Liver (tissue), 9 donors: ENCODE measurements around the gene ATXN1. TPM values are rescaled to one million over a fixed set of nuclear protein-coding genes. Genes with fewer than 3 reads are reported as not detected.
"Not testable (repeated sequence)": the region's sequence is repeated elsewhere in the genome, so short reads cannot be mapped to it uniquely, and the experiment has no call there.

ENCODE experiments used
- DNase-seq: peaks from one replicate; pipeline ENCODE4 v3.0.0-alpha.2; 2017; ENCODE audit warnings: low spot score
- H3K27ac ChIP-seq, 2 donors: one replicate each; pipeline ENCODE4 v1.7.0; 2013; ENCODE audit warnings: inconsistent platforms in 2 of 2, low read length in 2 of 2, control low read depth in 1 of 2, low read depth in 1 of 2, mild to moderate bottlenecking in 1 of 2
- H3K27me3 ChIP-seq, 4 donors: one replicate each; pipeline versions ENCODE4 v1.6.1 to v1.7.0; 2013; ENCODE audit warnings: low read length in 3 of 4, inconsistent platforms in 1 of 4, mild to moderate bottlenecking in 1 of 4, moderate library complexity in 1 of 4; ENCODE audit not compliant: control insufficient read depth in 4 of 4, insufficient read depth in 4 of 4
- H3K36me3 ChIP-seq, 4 donors: one replicate each; pipeline versions ENCODE4 v1.6.1 to v1.7.0; 2013; ENCODE audit warnings: low read length in 3 of 4, mild to moderate bottlenecking in 3 of 4, low read depth in 1 of 4, moderate library complexity in 1 of 4; ENCODE audit not compliant: control insufficient read depth in 4 of 4, insufficient read depth in 3 of 4
- H3K4me1 ChIP-seq, 4 donors: one replicate each; pipeline versions ENCODE4 v1.6.1 to v1.7.0; 2013; ENCODE audit warnings: low read length in 3 of 4, mild to moderate bottlenecking in 3 of 4, moderate library complexity in 1 of 4; ENCODE audit not compliant: control insufficient read depth in 4 of 4, insufficient read depth in 4 of 4
- H3K4me3 ChIP-seq, 3 donors: one replicate each; pipeline versions ENCODE4 v1.6.1 to v1.7.0; 2013; ENCODE audit warnings: low read length in 3 of 3, control low read depth in 1 of 3, low read depth in 1 of 3, mild to moderate bottlenecking in 1 of 3
- H3K9ac ChIP-seq, 2 donors: one replicate each; pipeline ENCODE4 v1.7.0; 2013; ENCODE audit warnings: low read length in 2 of 2, mild to moderate bottlenecking in 2 of 2, moderate library complexity in 2 of 2, control low read depth in 1 of 2, low read depth in 1 of 2
- H3K9me3 ChIP-seq, 4 donors: one replicate each; pipeline versions ENCODE4 v1.6.1 to v1.7.0; 2013; ENCODE audit warnings: low read length in 3 of 4; ENCODE audit not compliant: control insufficient read depth in 4 of 4
- EGR1 ChIP-seq, 2 donors: IDR thresholded peaks; 2 replicates each; pipeline ENCODE4 v1.6.1; 2016 to 2018; ENCODE audit warnings: antibody characterized with exemption in 2 of 2, low read depth in 2 of 2
- FOXA1 ChIP-seq: IDR thresholded peaks from 2 replicates; pipeline ENCODE4 v1.6.1; 2016; ENCODE audit warnings: antibody characterized with exemption
- FOXA2 ChIP-seq: IDR thresholded peaks from 2 replicates; pipeline ENCODE4 v1.6.1; 2016; ENCODE audit warnings: antibody characterized with exemption
- GABPA ChIP-seq, 2 donors: IDR thresholded peaks in 1 of 2; conservative IDR thresholded peaks in 1 of 2; 2 replicates each; pipeline ENCODE4 v1.6.1; 2016; ENCODE audit warnings: antibody characterized with exemption in 2 of 2, mild to moderate bottlenecking in 1 of 2, moderate library complexity in 1 of 2
- HNF4A ChIP-seq, 2 donors: conservative IDR thresholded peaks; 2 replicates each; pipeline ENCODE4 v1.6.1; 2016; ENCODE audit warnings: antibody characterized with exemption in 2 of 2, mild to moderate bottlenecking in 2 of 2
- HNF4G ChIP-seq: IDR thresholded peaks from 2 replicates; pipeline ENCODE4 v1.6.1; 2016; ENCODE audit warnings: antibody characterized with exemption
- JUND ChIP-seq, 2 donors: IDR thresholded peaks; 2 replicates each; pipeline ENCODE4 v1.6.1; 2016; ENCODE audit warnings: antibody characterized with exemption in 2 of 2
- MAX ChIP-seq: IDR thresholded peaks from 2 replicates; pipeline ENCODE4 v1.6.1; 2016; ENCODE audit warnings: antibody characterized with exemption
- RAD21 ChIP-seq, 2 donors: IDR thresholded peaks; 2 replicates each; pipeline ENCODE4 v1.6.1; 2016; ENCODE audit warnings: antibody characterized with exemption in 2 of 2, mild to moderate bottlenecking in 2 of 2
- RXRA ChIP-seq, 2 donors: IDR thresholded peaks; 2 replicates each; pipeline ENCODE4 v1.6.1; 2017 to 2018; ENCODE audit warnings: antibody characterized with exemption in 2 of 2, mild to moderate bottlenecking in 1 of 2
- SP1 ChIP-seq: IDR thresholded peaks from 2 replicates; pipeline ENCODE4 v1.6.1; 2018; ENCODE audit warnings: antibody characterized with exemption, mild to moderate bottlenecking
- TAF1 ChIP-seq: conservative IDR thresholded peaks from 2 replicates; pipeline ENCODE4 v1.6.1; 2016; ENCODE audit warnings: antibody characterized with exemption, mild to moderate bottlenecking
- YY1 ChIP-seq: IDR thresholded peaks from 2 replicates; pipeline ENCODE4 v1.6.1; 2016; ENCODE audit warnings: antibody characterized with exemption, mild to moderate bottlenecking
- WGBS: extraction: QIAGEN DNeasy Blood & Tissue Kit; methylation state at CpG from one replicate; pipeline ENCODE4 v1.1.7; 2013; 5-methylcytosine and 5-hydroxymethylcytosine counted together
- polyA plus RNA-seq, 2 donors: library from polyadenylated mRNA; stranded (reverse) in 1 of 2; unstranded in 1 of 2; fragments of 200-250 nt in 1 of 2; fragments of >200 nt in 1 of 2; fragmentation: Nextera tagmentation in 1 of 2; extraction: Ambion mirVana in 1 of 2; gene quantifications; one replicate each; pipeline versions ENCODE4 v1.2.1 to v1.2.3, GENCODE V29; 2013 to 2015
- total RNA-seq, 2 donors: library from RNA; depleted of rRNA; stranded (reverse); fragments of >200 nt; gene quantifications; one replicate each; pipeline ENCODE4 v1.2.3, GENCODE V29; 2014
- TF ChIP-seq, protein P1 (sequence below): IDR thresholded peaks from 2 replicates; pipeline ENCODE4 v1.6.1; 2016; ENCODE audit warnings: antibody characterized with exemption, mild to moderate bottlenecking
- TF ChIP-seq, protein P2 (sequence below): IDR thresholded peaks from 2 replicates; pipeline ENCODE4 v1.6.1; 2016; ENCODE audit warnings: antibody characterized with exemption
- TF ChIP-seq, protein P3 (sequence below): fragments of 150-350 bp; IDR thresholded peaks from 2 replicates; pipeline ENCODE4 v1.5.1; 2017; ENCODE audit warnings: improper control_type of control experiment, low read depth, low read length; ENCODE audit not compliant: missing input control
- donor health status: healthy.
- donor health status: healthy.
- donor health status: healthy.
- donor health status: healthy.
- donor health status: healthy.

Gene ATXN1
- total and polyA plus RNA-seq, 4 donors = 4.3 to 29.7 (median 8.2) TPM

- no peak overlapping the region for H3K4me3 ChIP-seq
- H3K36me3 ChIP-seq = peaks cover 0 to 2% (median 0%) of the 10 kb centered on the region in 4 donors
- WGBS = 56% methylated on average over 5 of the region's 5 CpGs
- no peak for DNase-seq
- H3K27me3 ChIP-seq = no peaks in the 10 kb centered on the region
- H3K27ac ChIP-seq = no peak overlapping the region
- no peaks in the 10 kb centered on the region for H3K9me3 ChIP-seq
- H3K4me1 ChIP-seq = peaks cover 0 to 16% (median 3%) of the 10 kb centered on the region in 4 donors
- TF ChIP-seq TAF1 = no peak
- no peak for TF ChIP-seq HNF4G
- TF ChIP-seq, protein P1, sequence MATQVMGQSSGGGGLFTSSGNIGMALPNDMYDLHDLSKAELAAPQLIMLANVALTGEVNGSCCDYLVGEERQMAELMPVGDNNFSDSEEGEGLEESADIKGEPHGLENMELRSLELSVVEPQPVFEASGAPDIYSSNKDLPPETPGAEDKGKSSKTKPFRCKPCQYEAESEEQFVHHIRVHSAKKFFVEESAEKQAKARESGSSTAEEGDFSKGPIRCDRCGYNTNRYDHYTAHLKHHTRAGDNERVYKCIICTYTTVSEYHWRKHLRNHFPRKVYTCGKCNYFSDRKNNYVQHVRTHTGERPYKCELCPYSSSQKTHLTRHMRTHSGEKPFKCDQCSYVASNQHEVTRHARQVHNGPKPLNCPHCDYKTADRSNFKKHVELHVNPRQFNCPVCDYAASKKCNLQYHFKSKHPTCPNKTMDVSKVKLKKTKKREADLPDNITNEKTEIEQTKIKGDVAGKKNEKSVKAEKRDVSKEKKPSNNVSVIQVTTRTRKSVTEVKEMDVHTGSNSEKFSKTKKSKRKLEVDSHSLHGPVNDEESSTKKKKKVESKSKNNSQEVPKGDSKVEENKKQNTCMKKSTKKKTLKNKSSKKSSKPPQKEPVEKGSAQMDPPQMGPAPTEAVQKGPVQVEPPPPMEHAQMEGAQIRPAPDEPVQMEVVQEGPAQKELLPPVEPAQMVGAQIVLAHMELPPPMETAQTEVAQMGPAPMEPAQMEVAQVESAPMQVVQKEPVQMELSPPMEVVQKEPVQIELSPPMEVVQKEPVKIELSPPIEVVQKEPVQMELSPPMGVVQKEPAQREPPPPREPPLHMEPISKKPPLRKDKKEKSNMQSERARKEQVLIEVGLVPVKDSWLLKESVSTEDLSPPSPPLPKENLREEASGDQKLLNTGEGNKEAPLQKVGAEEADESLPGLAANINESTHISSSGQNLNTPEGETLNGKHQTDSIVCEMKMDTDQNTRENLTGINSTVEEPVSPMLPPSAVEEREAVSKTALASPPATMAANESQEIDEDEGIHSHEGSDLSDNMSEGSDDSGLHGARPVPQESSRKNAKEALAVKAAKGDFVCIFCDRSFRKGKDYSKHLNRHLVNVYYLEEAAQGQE = no peak
- TF ChIP-seq YY1 = no peak
- TF ChIP-seq, protein P2, sequence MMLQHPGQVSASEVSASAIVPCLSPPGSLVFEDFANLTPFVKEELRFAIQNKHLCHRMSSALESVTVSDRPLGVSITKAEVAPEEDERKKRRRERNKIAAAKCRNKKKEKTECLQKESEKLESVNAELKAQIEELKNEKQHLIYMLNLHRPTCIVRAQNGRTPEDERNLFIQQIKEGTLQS = no peak
- TF ChIP-seq MAX = no peak
- no peak for TF ChIP-seq SP1
- TF ChIP-seq GABPA (IDR thresholded peaks at IDR 0.05 in 1 of 2, conservative IDR thresholded peaks at IDR 0.05 in 1 of 2) = no peak
- peak; percentile 33 to 35 for TF ChIP-seq RXRA (IDR thresholded peaks at IDR 0.05)
- TF ChIP-seq, protein P3, sequence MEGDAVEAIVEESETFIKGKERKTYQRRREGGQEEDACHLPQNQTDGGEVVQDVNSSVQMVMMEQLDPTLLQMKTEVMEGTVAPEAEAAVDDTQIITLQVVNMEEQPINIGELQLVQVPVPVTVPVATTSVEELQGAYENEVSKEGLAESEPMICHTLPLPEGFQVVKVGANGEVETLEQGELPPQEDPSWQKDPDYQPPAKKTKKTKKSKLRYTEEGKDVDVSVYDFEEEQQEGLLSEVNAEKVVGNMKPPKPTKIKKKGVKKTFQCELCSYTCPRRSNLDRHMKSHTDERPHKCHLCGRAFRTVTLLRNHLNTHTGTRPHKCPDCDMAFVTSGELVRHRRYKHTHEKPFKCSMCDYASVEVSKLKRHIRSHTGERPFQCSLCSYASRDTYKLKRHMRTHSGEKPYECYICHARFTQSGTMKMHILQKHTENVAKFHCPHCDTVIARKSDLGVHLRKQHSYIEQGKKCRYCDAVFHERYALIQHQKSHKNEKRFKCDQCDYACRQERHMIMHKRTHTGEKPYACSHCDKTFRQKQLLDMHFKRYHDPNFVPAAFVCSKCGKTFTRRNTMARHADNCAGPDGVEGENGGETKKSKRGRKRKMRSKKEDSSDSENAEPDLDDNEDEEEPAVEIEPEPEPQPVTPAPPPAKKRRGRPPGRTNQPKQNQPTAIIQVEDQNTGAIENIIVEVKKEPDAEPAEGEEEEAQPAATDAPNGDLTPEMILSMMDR = no peak
- no peak for TF ChIP-seq EGR1 (IDR thresholded peaks at IDR 0.05; ENCODE audit: low read depth in 2 of 2)
- no peak for TF ChIP-seq FOXA1
- TF ChIP-seq FOXA2 = no peak
- TF ChIP-seq HNF4A (conservative IDR thresholded peaks at IDR 0.05) = peak; percentile 23 to 41
- TF ChIP-seq JUND (IDR thresholded peaks at IDR 0.05) = no peak
- no peak for TF ChIP-seq RAD21 (IDR thresholded peaks at IDR 0.05)
- H3K9ac ChIP-seq = no peak overlapping the region
Observed at GRCh38 chr6:16383607-16384206, 377.6 kb downstream of the ATXN1 start.

- 96% methylated on average over 3 of the region's 3 CpGs for WGBS
- not testable (repeated sequence) for DNase-seq, H3K36me3 ChIP-seq, H3K9ac ChIP-seq, H3K9me3 ChIP-seq, H3K27ac ChIP-seq, H3K4me3 ChIP-seq, H3K27me3 ChIP-seq
- H3K4me1 ChIP-seq = peaks cover 0 to 16% (median 3%) of the 10 kb centered on the region in 4 donors
Observed at GRCh38 chr6:16381968-16382367, 379.3 kb downstream of the ATXN1 start.
